ENCODE data around the gene GAB4.

DNA sequence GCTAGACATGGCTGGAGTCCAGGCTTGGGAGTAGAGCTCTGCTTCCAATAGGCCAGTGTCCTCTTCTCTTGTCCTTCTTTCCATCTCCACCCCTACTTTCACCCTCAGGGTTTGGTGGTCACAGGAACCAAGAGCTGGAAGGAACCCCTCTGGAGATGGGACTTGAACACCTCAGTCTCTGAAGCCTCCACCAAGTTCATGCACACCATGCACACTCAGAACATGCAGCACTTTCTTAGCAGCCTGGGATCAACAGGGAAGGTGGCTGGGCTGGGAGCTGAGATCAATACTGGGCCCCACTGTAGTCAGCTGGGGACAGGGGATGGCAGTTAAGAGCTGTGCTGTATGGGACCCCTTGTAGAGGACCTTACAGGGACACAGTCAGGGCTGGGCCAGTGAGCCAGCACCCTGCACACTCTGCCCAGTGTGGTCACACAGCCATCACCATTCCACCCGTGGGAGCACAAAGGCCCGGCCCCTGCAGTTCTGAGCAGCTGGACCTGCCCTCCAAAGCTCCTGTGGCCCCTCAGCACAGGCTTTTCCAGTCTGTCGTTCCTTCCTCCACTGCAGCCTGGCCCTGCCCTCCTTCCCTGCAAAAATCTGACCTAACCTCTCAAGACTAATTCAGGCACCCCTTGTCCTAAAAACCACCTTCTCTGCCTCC, 47.7 kb downstream of the GAB4 start:
- TF ChIP-seq, protein P1, sequence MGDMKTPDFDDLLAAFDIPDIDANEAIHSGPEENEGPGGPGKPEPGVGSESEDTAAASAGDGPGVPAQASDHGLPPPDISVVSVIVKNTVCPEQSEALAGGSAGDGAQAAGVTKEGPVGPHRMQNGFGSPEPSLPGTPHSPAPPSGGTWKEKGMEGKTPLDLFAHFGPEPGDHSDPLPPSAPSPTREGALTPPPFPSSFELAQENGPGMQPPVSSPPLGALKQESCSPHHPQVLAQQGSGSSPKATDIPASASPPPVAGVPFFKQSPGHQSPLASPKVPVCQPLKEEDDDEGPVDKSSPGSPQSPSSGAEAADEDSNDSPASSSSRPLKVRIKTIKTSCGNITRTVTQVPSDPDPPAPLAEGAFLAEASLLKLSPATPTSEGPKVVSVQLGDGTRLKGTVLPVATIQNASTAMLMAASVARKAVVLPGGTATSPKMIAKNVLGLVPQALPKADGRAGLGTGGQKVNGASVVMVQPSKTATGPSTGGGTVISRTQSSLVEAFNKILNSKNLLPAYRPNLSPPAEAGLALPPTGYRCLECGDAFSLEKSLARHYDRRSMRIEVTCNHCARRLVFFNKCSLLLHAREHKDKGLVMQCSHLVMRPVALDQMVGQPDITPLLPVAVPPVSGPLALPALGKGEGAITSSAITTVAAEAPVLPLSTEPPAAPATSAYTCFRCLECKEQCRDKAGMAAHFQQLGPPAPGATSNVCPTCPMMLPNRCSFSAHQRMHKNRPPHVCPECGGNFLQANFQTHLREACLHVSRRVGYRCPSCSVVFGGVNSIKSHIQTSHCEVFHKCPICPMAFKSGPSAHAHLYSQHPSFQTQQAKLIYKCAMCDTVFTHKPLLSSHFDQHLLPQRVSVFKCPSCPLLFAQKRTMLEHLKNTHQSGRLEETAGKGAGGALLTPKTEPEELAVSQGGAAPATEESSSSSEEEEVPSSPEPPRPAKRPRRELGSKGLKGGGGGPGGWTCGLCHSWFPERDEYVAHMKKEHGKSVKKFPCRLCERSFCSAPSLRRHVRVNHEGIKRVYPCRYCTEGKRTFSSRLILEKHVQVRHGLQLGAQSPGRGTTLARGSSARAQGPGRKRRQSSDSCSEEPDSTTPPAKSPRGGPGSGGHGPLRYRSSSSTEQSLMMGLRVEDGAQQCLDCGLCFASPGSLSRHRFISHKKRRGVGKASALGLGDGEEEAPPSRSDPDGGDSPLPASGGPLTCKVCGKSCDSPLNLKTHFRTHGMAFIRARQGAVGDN (IDR thresholded peaks at IDR 0.05): no peak
- TF ChIP-seq ZNF622 (IDR thresholded peaks at IDR 0.05): no peak
